Heart right ventricle (tissue), 16 donors: ENCODE data around the gene CEACAM19. TPM values are rescaled to one million over a fixed set of nuclear protein-coding genes. Genes with fewer than 3 reads are reported as not detected.
"Not testable (repeated sequence)": the region's sequence is repeated elsewhere in the genome, so short reads cannot be mapped to it uniquely, and the experiment has no call there.

Experiments
- ATAC-seq, 8 donors: fragments of 200-7000 bp; cut with Tn5 transposase; one replicate each; pipeline ENCODE4 v1.9.1; 2020; ENCODE audit warnings: mild to moderate bottlenecking in 8 of 8, moderate library complexity in 8 of 8, moderate number of reproducible peaks in 1 of 8
- DNase-seq, 2 donors: peaks; one replicate each; pipeline ENCODE4 v3.0.0-alpha.2; 2020
- H3K27ac ChIP-seq, 10 donors: fragments of 200-600 bp; sonication (generic) in 2 of 10; one replicate each; pipeline versions ENCODE4 v1.5.0 to v1.8.0; 2020 to 2022; ENCODE audit warnings: mild to moderate bottlenecking in 3 of 10
- H3K27me3 ChIP-seq, 7 donors: fragments of 200-600 bp; one replicate each; pipeline ENCODE4 v1.8.0; 2021 to 2022; ENCODE audit warnings: mild to moderate bottlenecking in 2 of 7
- H3K36me3 ChIP-seq, 9 donors: fragments of 200-600 bp; sonication (generic) in 1 of 9; one replicate each; pipeline versions ENCODE4 v1.5.0 to v1.8.0; 2020 to 2022; ENCODE audit warnings: mild to moderate bottlenecking in 2 of 9
- H3K4me1 ChIP-seq, 9 donors: fragments of 200-600 bp; sonication (generic) in 1 of 9; one replicate each; pipeline versions ENCODE4 v1.5.0 to v1.8.0; 2020 to 2022; ENCODE audit warnings: mild to moderate bottlenecking in 4 of 9
- H3K4me3 ChIP-seq, 10 donors: fragments of 200-600 bp; sonication (generic) in 2 of 10; one replicate each; pipeline versions ENCODE4 v1.5.0 to v1.8.0; 2020 to 2022; ENCODE audit warnings: mild to moderate bottlenecking in 7 of 10, moderate library complexity in 2 of 10
- H3K9me3 ChIP-seq, 11 donors: fragments of 200-600 bp in 10 of 11; sonication (generic) in 2 of 11; one replicate each; pipeline versions ENCODE4 v1.5.0 to v1.8.0; 2013 to 2022; ENCODE audit warnings: mild to moderate bottlenecking in 2 of 11, control low read depth in 1 of 11, moderate library complexity in 1 of 11
- WGBS, 2 donors: extraction: QIAGEN DNeasy Blood & Tissue Kit; methylation state at CpG; one replicate each; pipeline ENCODE4 v1.1.7; 2013; ENCODE audit warnings: inconsistent platforms in 1 of 2; 5-methylcytosine and 5-hydroxymethylcytosine counted together
- intact Hi-C, 10 donors: fragments of 100-400 bp; cut with DNase I; formaldehyde crosslinking; loops; one replicate each; pipeline versions ENCODE4 v1.11.1 to v1.14.2; 2022
- polyA plus RNA-seq, 2 donors: library from polyadenylated mRNA; stranded (reverse); fragments of 200-250 nt; gene quantifications; one replicate each; pipeline ENCODE4 v1.2.3, GENCODE V29; 2013
- total RNA-seq, 10 donors: library from RNA; stranded (reverse); fragmentation: NEBNext Ultra II Directional in 3 of 10; extraction: Animal tissue kit (Norgen Biotek cat#: 25700) in 3 of 10; gene quantifications; one replicate each; pipeline versions ENCODE4 v1.2.1 to v1.2.4, GENCODE V29; 2021 to 2023
- TF ChIP-seq, protein P1 (sequence below), 9 donors: fragments of 200-600 bp; sonication (generic) in 2 of 9; IDR thresholded peaks; one replicate each; pipeline versions ENCODE4 v1.5.0 to v1.8.0; 2021 to 2022; ENCODE audit warnings: antibody characterized with exemption in 9 of 9, mild to moderate bottlenecking in 5 of 9, moderate library complexity in 1 of 9
- donor health status: Arrhythmogenic right ventricular cardiomyopathy.
- donor health status: ischemic (EF 13 %, LVEDD 7.1; RV severe dilation, severe dysfunction).
- donor health status: healthy with polysubstance abuse.
- donor health status: DM: no; HTN: yes; CAD: no.
- donor health status: DM: no; HTN: no; CAD: no.
- donor health status: ischemic (EF 25% LVEDD 6.9; RV normal size, moderate dysfunction).
- donor health status: ischemic (EF 25% LVEDD 5.7; RV mildly dilated, moderate dysfunction).
- donor health status: healthy.
- donor health status: DM: yes; HTN: yes; CAD: no.
- donor health status: Ischemic cardiomyopathy.
- donor health status: ischemic (EF 35%, LVEDD 5.7; RV mildly dilated, moderate dysfunction).
- donor health status: nonischemic (EF 11% LVEDD 7.7; RV severe dilation, severe dysfunction).
- donor health status: DM: yes; HTN: yes; CAD: no.
- donor health status: PGD.
- donor health status: ischemic (EF 29% LVEDD 5.4; RV normal size, mild dysfunction).
- donor health status: nonischemic (EF 23%, LVEDD 6.1; RV moderate dilation, normal function).

The CEACAM19 gene
- total and polyA plus RNA-seq, 12 donors, result 3.3 to 36.8 (median 5.5) TPM

DNA sequence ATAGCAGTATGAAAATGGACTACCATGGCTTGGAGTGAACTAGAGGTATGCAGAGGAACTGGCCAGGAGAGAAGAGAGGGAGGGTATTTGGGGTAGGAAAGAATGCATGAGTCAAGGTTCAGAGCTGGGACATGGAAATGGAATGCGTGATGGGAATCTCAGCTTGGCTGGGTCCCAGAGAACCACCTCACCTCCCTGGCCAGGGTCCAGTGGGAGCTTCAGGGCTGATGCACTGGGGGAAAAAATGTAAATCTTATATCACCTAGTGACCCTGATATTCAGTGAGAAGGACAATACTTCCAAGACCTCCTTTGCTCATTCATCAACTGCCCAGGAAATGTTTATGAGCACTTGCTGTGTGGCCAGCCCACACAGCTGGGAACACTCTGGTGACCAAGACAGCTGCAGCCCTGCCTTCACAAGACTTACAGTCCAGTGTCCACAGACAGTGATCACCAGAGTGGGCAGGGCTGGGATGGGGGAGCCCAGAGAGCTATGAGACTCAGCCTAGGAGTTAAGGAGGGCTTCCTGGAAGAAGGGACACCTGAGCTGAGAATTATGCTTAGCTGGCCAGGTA is 45.1 kb upstream of the CEACAM19 start:
- intact Hi-C loops, result no loop called here
- WGBS, 2 donors, result 16 to 24% methylated on average over 1 of the region's 1 CpG
- no peaks in the 10 kb centered on the region for H3K27me3 ChIP-seq
- ATAC-seq (peak in 2 of 8 donors; percentile 54 to 77), DNase-seq (no peak)
- H3K9me3 ChIP-seq, result no peaks in the 10 kb centered on the region
- peaks cover 0 to 12% (median 5%) of the 10 kb centered on the region in 9 donors for H3K4me1 ChIP-seq
- no peaks in the 10 kb centered on the region for H3K36me3 ChIP-seq
- no peak overlapping the region for H3K4me3 ChIP-seq
- H3K27ac ChIP-seq, result no peak overlapping the region
- TF ChIP-seq, protein P1, sequence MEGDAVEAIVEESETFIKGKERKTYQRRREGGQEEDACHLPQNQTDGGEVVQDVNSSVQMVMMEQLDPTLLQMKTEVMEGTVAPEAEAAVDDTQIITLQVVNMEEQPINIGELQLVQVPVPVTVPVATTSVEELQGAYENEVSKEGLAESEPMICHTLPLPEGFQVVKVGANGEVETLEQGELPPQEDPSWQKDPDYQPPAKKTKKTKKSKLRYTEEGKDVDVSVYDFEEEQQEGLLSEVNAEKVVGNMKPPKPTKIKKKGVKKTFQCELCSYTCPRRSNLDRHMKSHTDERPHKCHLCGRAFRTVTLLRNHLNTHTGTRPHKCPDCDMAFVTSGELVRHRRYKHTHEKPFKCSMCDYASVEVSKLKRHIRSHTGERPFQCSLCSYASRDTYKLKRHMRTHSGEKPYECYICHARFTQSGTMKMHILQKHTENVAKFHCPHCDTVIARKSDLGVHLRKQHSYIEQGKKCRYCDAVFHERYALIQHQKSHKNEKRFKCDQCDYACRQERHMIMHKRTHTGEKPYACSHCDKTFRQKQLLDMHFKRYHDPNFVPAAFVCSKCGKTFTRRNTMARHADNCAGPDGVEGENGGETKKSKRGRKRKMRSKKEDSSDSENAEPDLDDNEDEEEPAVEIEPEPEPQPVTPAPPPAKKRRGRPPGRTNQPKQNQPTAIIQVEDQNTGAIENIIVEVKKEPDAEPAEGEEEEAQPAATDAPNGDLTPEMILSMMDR (IDR thresholded peaks at IDR 0.05), result no peak

DNA sequence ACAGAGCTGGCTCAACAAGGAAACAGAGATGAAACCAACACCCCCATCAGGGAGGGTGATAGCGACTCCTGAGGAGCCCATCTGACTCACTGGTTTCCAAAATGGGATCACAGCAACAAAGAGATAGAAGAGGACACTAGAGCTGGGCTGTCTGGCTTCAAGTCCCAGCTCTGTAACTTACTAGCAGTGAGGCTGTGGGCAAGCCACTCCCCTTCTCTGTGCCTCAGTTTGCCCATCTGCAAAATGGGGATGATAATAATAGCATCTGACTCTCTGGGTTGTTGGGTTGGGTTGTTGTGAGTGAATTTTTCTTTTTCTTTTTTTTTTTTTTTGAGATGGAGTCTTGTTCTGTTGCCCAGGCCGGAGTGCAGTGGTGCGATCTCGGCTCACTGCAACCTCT is 43.7 kb upstream of the CEACAM19 start:
- ATAC-seq (no peak), DNase-seq (no peak)
- Histone ChIP-seq H3K9me3 (no peaks in the 10 kb centered on the region), H3K4me1 (peaks cover 0 to 12% (median 5%) of the 10 kb centered on the region in 9 donors), H3K27me3 (no peaks in the 10 kb centered on the region), H3K36me3 (no peaks in the 10 kb centered on the region), H3K27ac (no peak overlapping the region), H3K4me3 (no peak overlapping the region)
- TF ChIP-seq, protein P1 (IDR thresholded peaks at IDR 0.05), result no peak
- 97 to 100% methylated on average over 4 of the region's 4 CpGs for WGBS, 2 donors
- intact Hi-C loops, result no loop called here

DNA sequence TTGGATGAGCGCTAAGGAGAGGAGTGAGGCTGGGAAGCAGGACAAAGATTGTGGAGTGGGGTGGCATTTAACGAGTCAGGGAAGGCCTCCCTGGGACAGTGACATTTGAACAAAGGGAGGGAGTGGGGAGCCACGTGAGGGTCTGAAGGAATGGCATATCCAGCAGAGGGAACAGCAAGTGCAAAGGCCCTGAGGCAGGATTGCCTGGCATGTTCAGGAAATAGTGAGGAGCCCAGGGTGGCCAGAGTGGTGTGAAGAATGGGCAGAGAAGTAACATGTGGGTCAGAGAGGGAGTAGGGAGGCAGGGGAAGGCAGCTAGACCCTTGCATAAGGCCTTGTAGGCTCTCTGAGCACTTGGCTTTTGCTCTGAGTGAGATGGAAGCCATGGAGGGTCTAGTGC is 42.5 kb upstream of the CEACAM19 start:
- Histone ChIP-seq H3K36me3 (no peaks in the 10 kb centered on the region), H3K4me3 (no peak overlapping the region), H3K9me3 (no peaks in the 10 kb centered on the region), H3K27me3 (no peaks in the 10 kb centered on the region), H3K4me1 (peaks cover 0 to 21% (median 8%) of the 10 kb centered on the region in 9 donors), H3K27ac (no peak overlapping the region)
- DNase-seq (no peak), ATAC-seq (no peak)
- TF ChIP-seq, protein P1 (IDR thresholded peaks at IDR 0.05), result no peak
- intact Hi-C loops, result no loop called here
- 85 to 91% methylated on average over 3 of the region's 3 CpGs for WGBS, 2 donors

DNA sequence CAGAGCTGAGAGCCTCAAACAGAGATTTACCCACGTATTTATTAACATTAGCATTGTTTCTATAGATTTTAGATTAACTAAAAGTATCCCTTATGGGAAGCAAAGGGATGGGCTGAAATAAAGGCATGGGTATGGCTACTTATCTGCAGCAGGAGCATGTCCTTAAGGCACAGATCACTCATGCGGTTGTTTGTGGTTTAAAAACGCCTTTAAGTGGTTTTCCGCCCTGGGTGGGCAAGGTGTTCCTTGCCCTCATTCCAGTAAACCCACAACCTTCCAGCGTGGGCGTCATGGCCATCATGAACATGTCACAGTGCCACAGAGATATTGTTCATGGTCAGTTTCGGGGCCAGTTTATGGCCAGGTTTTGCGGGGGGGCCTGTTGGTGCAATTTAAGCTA is 39.7 kb upstream of the CEACAM19 start:
- H3K4me3 ChIP-seq, H3K27me3 ChIP-seq, DNase-seq, H3K27ac ChIP-seq, ATAC-seq, H3K9me3 ChIP-seq, intact Hi-C loops, H3K36me3 ChIP-seq: not testable (repeated sequence)
- 90 to 93% methylated on average over 8 of the region's 8 CpGs for WGBS, 2 donors
- peaks cover 0 to 29% (median 13%) of the 10 kb centered on the region in 9 donors for H3K4me1 ChIP-seq

DNA sequence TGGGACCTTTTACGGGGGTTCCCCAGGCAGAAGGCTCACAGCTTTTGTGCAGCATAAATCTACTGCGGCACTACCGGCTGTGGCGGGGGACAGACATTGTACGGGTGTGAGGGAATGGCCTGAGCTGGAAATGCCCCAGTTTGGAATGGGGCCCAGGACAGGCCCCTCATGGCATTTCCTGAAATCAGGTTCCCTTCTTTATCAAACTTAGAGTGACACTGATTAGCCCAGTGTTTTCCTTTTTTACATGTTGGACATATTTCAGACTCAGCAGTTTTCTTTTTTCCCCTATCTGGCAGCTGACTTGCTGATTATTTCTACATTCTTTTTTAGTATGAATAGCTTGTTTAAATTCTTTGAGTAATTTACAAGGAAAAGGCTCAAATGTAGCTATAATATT is 37.2 kb upstream of the CEACAM19 start:
- Histone ChIP-seq H3K4me1 (peaks cover 0 to 29% (median 13%) of the 10 kb centered on the region in 9 donors), H3K27ac (peak overlapping the region in 9 of 10 donors; percentile 16 to 66 (median 43)), H3K4me3 (peak overlapping the region in 8 of 10 donors; percentile 16 to 34 (median 26))
- ATAC-seq, H3K36me3 ChIP-seq, H3K9me3 ChIP-seq, H3K27me3 ChIP-seq, intact Hi-C loops: not testable (repeated sequence)
- DNase-seq, result peak in 1 of 2 donors; percentile 27
- WGBS, 2 donors, result 4 to 10% methylated on average over 5 of the region's 5 CpGs
